Common myeloid progenitor, CD34-positive (primary cell): ENCODE results near the gene NRG4.
"Not testable (repeated sequence)": the region's sequence is repeated elsewhere in the genome, so short reads cannot be mapped to it uniquely, and the experiment has no call there.

ENCODE experiments used
- CTCF ChIA-PET: fragments of 350-600 bp; sonication (Branson Sonifier 250); formaldehyde crosslinking; loops from one replicate; lab custom pipeline; 2021; ENCODE audit warnings: antibody characterized with exemption; lab: Charles Lee
- POLR2A ChIA-PET: fragments of 350-600 bp; sonication (Branson Sonifier 250); formaldehyde crosslinking; loops from one replicate; lab custom pipeline; 2021; ENCODE audit warnings: antibody characterized with exemption; lab: Charles Lee
- DNase-seq, 3 donors: peaks; one replicate each; pipeline versions ENCODE4 v3.0.0 to v3.0.0-alpha.2; 2013
- H3K27ac ChIP-seq, 2 experiments: 1 replicate in 1 of 2; 2 replicates in 1 of 2; pipeline ENCODE4 v1.7.0; 2013; ENCODE audit warnings: inconsistent platforms in 2 of 2, low read length in 2 of 2, mild to moderate bottlenecking in 2 of 2, low read depth in 1 of 2, moderate library complexity in 1 of 2; ENCODE audit not compliant: severe bottlenecking in 2 of 2, insufficient read depth in 1 of 2, poor library complexity in 1 of 2
- H3K27me3 ChIP-seq, 5 experiments: replicated peaks in 2 of 5; 1 replicate in 3 of 5; 2 replicates in 2 of 5; pipeline versions ENCODE4 v1.6.1 to v1.7.0; 2013; ENCODE audit warnings: low read length in 4 of 5, mild to moderate bottlenecking in 2 of 5, moderate library complexity in 2 of 5, inconsistent platforms in 1 of 5; ENCODE audit not compliant: insufficient read depth in 5 of 5, control insufficient read depth in 4 of 5
- H3K36me3 ChIP-seq, 4 experiments: 1 replicate in 2 of 4; 2 replicates in 2 of 4; pipeline versions ENCODE4 v1.6.1 to v1.7.0; 2013; ENCODE audit warnings: low read length in 3 of 4, control low read depth in 1 of 4, mild to moderate bottlenecking in 1 of 4; ENCODE audit not compliant: control insufficient read depth in 4 of 4, insufficient read depth in 4 of 4
- H3K4me1 ChIP-seq, 4 experiments: 1 replicate in 3 of 4; 2 replicates in 1 of 4; pipeline versions ENCODE4 v1.6.1 to v1.7.1; 2013; ENCODE audit warnings: low read length in 3 of 4, mild to moderate bottlenecking in 3 of 4, control low read depth in 1 of 4, inconsistent platforms in 1 of 4, moderate library complexity in 1 of 4; ENCODE audit not compliant: control insufficient read depth in 4 of 4, insufficient read depth in 4 of 4; ENCODE audit errors: control extremely low read depth in 1 of 4
- H3K4me3 ChIP-seq, 7 experiments: 1 replicate in 4 of 7; 2 replicates in 3 of 7; pipeline versions ENCODE4 v1.5.1 to v1.7.0; 2013; ENCODE audit warnings: mild to moderate bottlenecking in 7 of 7, low read length in 6 of 7, moderate library complexity in 6 of 7, inconsistent platforms in 2 of 7, low read depth in 2 of 7, control low read depth in 1 of 7; ENCODE audit not compliant: insufficient read depth in 4 of 7, control insufficient read depth in 1 of 7; ENCODE audit errors: extremely low read depth in 1 of 7
- H3K9me3 ChIP-seq, 5 experiments: 1 replicate in 4 of 5; 2 replicates in 1 of 5; pipeline versions ENCODE4 v1.6.1 to v1.7.1; 2013; ENCODE audit warnings: low read length in 4 of 5, mild to moderate bottlenecking in 2 of 5, inconsistent platforms in 1 of 5, low read depth in 1 of 5, moderate library complexity in 1 of 5; ENCODE audit not compliant: control insufficient read depth in 4 of 5, insufficient read depth in 2 of 5; ENCODE audit errors: control extremely low read depth in 1 of 5
- WGBS: methylation state at CpG from one replicate; pipeline ENCODE4 v1.1.5; 2013; ENCODE audit not compliant: insufficient coverage; 5-methylcytosine and 5-hydroxymethylcytosine counted together

NRG4 gene

DNA sequence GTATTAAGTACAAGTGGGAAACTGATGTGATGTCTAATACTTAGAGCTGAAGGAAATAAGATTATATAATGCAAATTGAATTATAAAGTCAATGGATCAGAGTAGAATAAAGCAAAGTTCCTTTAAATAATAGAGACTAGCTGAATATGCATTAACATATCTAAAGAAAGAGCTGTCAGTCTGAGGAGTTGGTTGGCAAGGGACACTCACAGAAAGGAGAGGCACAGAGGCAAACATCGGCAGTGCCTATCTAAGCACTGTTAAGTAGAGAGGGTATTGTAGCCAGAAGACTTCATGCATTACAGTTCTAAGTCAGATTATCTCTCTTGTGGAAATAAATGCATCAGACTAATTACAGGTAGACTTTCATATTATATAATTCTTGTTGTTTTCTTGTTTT, 16.6 kb downstream of the NRG4 start:
- no peak overlapping the region for H3K4me3 ChIP-seq
- CTCF ChIA-PET: no interaction called here
- no peak for DNase-seq
- no peak overlapping the region for H3K27ac ChIP-seq
- no peaks in the 10 kb centered on the region for H3K36me3 ChIP-seq
- no peaks in the 10 kb centered on the region for H3K4me1 ChIP-seq
- WGBS: no CpG with 5 or more reads among the region's 1 CpG
- no peaks in the 10 kb centered on the region for H3K27me3 ChIP-seq
- POLR2A ChIA-PET: no interaction called here
- peaks cover 0 to 10% (median 0%) of the 10 kb centered on the region in 5 experiments for H3K9me3 ChIP-seq

DNA sequence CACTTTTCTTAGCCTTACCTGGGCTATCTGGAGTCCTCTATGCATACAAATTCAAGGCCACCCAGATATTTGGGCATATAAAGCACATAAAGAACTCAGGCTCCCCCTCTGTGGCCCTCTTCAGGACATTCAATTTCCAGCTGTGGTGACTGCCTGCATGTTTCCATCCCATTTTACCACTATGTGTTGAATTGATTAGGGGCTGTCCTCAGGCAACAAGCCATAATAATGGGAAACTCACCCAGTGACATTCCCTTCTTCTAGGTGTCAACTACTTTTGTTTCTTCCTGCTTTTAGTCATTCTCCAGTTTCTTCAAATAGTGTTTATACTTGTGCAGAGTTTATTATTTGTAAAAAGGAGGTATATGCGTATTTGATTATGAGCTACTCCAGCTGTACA, 18.0 kb downstream of the NRG4 start:
- WGBS: no CpG with 5 or more reads among the region's 1 CpG
- Histone ChIP-seq H3K4me3 (no peak overlapping the region), H3K36me3 (no peaks in the 10 kb centered on the region), H3K9me3 (peaks cover 0 to 10% (median 0%) of the 10 kb centered on the region in 5 experiments), H3K27ac (no peak overlapping the region), H3K4me1 (no peaks in the 10 kb centered on the region), H3K27me3 (no peaks in the 10 kb centered on the region)
- no peak for DNase-seq
- CTCF ChIA-PET: no interaction called here
- POLR2A ChIA-PET: no interaction called here

DNA sequence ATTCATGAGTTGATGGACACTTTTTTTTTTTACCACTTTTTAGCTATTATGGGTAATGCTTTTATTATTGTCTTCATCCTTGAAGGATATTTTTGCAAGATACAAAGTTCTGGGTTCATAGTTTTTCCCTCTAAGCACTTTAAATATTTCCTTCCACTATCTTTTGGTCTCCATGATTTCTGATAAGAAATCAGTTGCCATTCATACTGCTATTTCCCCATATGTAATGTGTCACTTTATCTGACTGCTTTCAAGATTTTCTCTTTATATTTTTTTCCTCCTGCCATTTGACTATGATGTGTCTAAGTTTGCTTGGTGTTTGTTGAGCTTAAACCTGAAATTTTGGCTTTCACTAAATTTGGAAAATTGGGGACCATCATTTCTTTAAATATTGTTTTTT, 19.3 kb downstream of the NRG4 start:
- no peaks in the 10 kb centered on the region for H3K4me1 ChIP-seq
- no peak overlapping the region for H3K27ac ChIP-seq
- no peak for DNase-seq
- peaks cover 0 to 10% (median 0%) of the 10 kb centered on the region in 5 experiments for H3K9me3 ChIP-seq
- H3K4me3 ChIP-seq: no peak overlapping the region
- no peaks in the 10 kb centered on the region for H3K36me3 ChIP-seq
- POLR2A ChIA-PET: no interaction called here
- CTCF ChIA-PET: no interaction called here
- no peaks in the 10 kb centered on the region for H3K27me3 ChIP-seq

DNA sequence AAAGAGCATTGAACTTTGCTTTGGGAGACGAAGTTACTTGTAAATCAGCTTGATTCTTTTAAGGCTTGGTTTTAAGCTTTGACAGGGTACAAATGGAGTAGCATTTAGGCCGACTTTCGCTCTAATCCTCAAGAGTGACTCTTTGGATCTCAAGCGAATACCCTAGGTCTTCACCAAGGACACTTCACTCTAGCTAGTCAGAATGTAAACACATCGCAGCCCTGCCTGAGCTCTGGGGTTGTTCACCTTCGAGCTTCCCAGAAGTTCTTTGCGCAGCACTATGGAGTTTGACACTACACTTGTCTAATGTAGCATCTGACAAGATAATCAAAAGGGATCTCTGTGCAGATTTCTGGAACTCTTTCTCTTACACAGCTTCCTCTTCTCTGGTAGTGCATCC, 22.3 kb downstream of the NRG4 start:
- Histone ChIP-seq H3K36me3 (no peaks in the 10 kb centered on the region), H3K4me3 (no peak overlapping the region), H3K27me3 (no peaks in the 10 kb centered on the region), H3K9me3 (peaks cover 0 to 10% (median 0%) of the 10 kb centered on the region in 5 experiments), H3K4me1 (no peaks in the 10 kb centered on the region), H3K27ac (no peak overlapping the region)
- CTCF ChIA-PET: interaction anchor here (0.9 kb wide), 1 partner anchor 25 kb away, joined by 3 read pairs; no protein-coding TSS in a partner anchor
- DNase-seq: no peak
- WGBS: 83% methylated on average over 6 of the region's 7 CpGs
- POLR2A ChIA-PET: no interaction called here

DNA sequence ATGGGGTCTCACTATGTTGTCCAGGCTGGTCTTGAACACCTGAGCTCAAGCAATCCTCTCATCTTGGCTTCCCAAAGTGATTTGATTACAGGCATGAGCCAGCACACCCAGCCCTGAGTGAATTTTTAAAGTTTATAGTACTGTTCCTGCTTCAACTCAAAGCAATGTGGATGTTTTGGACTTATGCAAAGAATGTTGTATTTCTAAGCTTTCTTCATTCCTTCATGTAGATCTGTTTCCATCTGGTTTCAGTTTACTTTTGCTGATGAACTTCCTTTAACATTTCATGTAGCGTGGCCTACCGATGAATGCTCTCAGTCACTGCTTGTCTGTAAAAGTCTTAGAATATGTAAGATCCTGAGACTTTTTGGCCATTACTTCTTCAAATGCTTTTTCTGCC, 23.2 kb downstream of the NRG4 start:
- 100% methylated on average over 1 of the region's 2 CpGs for WGBS
- no peaks in the 10 kb centered on the region for H3K27me3 ChIP-seq
- POLR2A ChIA-PET: no interaction called here
- no peaks in the 10 kb centered on the region for H3K4me1 ChIP-seq
- no peak for DNase-seq
- CTCF ChIA-PET: no interaction called here
- peaks cover 0 to 7% (median 0%) of the 10 kb centered on the region in 5 experiments for H3K9me3 ChIP-seq
- H3K4me3 ChIP-seq: no peak overlapping the region
- no peak overlapping the region for H3K27ac ChIP-seq
- H3K36me3 ChIP-seq: no peaks in the 10 kb centered on the region

DNA sequence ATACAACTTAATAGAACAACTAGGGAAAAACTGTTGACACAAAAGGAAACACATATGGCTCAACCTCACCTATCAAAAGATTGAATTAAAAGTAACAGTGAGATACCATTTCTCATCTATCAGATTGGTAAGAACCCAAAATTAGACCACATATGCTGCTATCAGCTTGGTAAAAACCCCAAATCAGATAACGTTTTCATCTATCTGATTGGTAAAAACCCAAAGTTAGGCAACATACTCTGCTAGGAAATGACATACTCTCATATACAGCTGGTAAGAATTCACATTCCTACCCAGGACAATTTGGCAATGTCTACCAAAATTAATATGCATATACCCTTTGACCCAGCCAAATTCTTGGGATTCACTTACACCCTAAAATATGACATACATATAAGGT, 26.3 kb downstream of the NRG4 start:
- ChIA-PET POLR2A (no interaction called here), CTCF (no interaction called here)
- Histone ChIP-seq H3K27ac (no peak overlapping the region), H3K4me1 (no peaks in the 10 kb centered on the region), H3K36me3 (no peaks in the 10 kb centered on the region), H3K9me3 (no peaks in the 10 kb centered on the region), H3K27me3 (no peaks in the 10 kb centered on the region), H3K4me3 (no peak overlapping the region)
- 100% methylated on average over 1 of the region's 1 CpG for WGBS
- no peak for DNase-seq

DNA sequence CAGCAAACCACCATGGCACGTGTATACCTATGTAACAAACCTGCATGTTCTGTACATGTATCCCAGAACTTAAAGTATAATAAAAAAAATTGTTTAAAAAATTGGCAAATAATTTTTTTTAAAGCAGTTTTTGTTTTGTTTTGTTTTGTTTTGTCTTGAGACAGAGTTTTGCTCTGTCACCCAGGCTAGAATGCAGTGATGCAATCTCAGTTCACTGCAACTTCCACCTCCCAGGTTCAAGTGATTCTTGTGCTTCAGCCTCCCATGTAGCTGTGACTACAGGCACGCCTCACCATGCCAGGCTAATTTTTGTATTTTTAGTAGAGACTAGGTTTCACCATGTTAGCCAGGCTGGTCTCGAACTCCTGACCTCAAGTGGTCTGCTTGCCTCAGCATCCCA, 27.5 kb downstream of the NRG4 start:
- WGBS: 100% methylated on average over 1 of the region's 3 CpGs
- CTCF ChIA-PET, H3K9me3 ChIP-seq, POLR2A ChIA-PET, H3K4me3 ChIP-seq, H3K27ac ChIP-seq, DNase-seq, H3K36me3 ChIP-seq, H3K27me3 ChIP-seq, H3K4me1 ChIP-seq: not testable (repeated sequence)
